K562 (cell line): ENCODE data around the gene RNPEPL1. TPM values are rescaled to one million over a fixed set of nuclear protein-coding genes. Genes with fewer than 3 reads are reported as not detected.

Experiments
- ATAC-seq: fragments of 200-7000 bp; cut with Tn5 transposase; 3 replicates; pipeline ENCODE4 v1.9.1; 2020; ENCODE audit warnings: moderate library complexity
- BruUV-seq: library from RNA; stranded (reverse); fragments of 400-500 nt; replicated peaks from 2 replicates; lab custom pipeline; 2021; lab: Mats Ljungman, UMichigan
- CTCF ChIA-PET: fragments of 300-600 bp; formaldehyde crosslinking; extraction: SDS; loops from one replicate; lab custom pipeline; 2021; ENCODE audit warnings: low intra/inter-chr PET ratio; lab: Yijun Ruan, JAX
- POLR2A ChIA-PET: fragments of 300-600, 350-650 bp; sonication (Branson Sonifier 250); formaldehyde crosslinking; extraction: SDS; loops from one replicate; lab custom pipeline; 2021; ENCODE audit warnings: antibody characterized with exemption, inconsistent platforms; lab: Yijun Ruan, JAX
- DNase-seq, 4 experiments: peaks; one replicate each; pipeline versions ENCODE4 v3.0.0 to v3.0.0-alpha.2; 2011 to 2018; ENCODE audit warnings: low spot score in 3 of 4, mixed read lengths in 3 of 4; ENCODE audit errors: extremely low read depth in 1 of 4
- FAIRE-seq: peaks from 2 replicates; lab custom pipeline; 2011; peaks lifted over from hg19 to GRCh38; lab: Jason Lieb, UNC
- H2AFZ ChIP-seq: 2 replicates; pipeline ENCODE4 v1.6.0; 2011; ENCODE audit warnings: low read depth, low read length, control low read depth, inconsistent platforms
- H3K27ac ChIP-seq: fragments of 200-600 bp; 3 replicates; pipeline ENCODE4 v1.8.0; 2011; ENCODE audit warnings: low read depth, mild to moderate bottlenecking, control low read depth, inconsistent platforms, low read length, moderate library complexity, mixed read lengths; ENCODE audit errors: extremely low read depth
- H3K27me3 ChIP-seq, 2 experiments: fragments of 300-600 bp in 1 of 2; 2 replicates in 1 of 2; 3 replicates in 1 of 2; pipeline versions ENCODE4 v1.6.0 to v1.8.0; 2011; ENCODE audit warnings: inconsistent platforms in 2 of 2, low read length in 2 of 2, mild to moderate bottlenecking in 1 of 2, mixed read lengths in 1 of 2, moderate library complexity in 1 of 2; ENCODE audit not compliant: control insufficient read depth in 2 of 2, insufficient read depth in 2 of 2
- H3K36me3 ChIP-seq: fragments of 300-600 bp; 3 replicates; pipeline ENCODE4 v1.8.0; 2011; ENCODE audit warnings: mild to moderate bottlenecking, low read length, inconsistent platforms; ENCODE audit not compliant: control insufficient read depth, insufficient read depth
- H3K4me1 ChIP-seq, 2 experiments: fragments of 200-600 bp in 1 of 2; replicated peaks in 1 of 2; 2 replicates in 1 of 2; 3 replicates in 1 of 2; pipeline versions ENCODE4 v1.5.1 to v1.8.0; 2011; ENCODE audit warnings: inconsistent platforms in 2 of 2, low read length in 2 of 2, mild to moderate bottlenecking in 1 of 2, mixed read lengths in 1 of 2, moderate library complexity in 1 of 2; ENCODE audit not compliant: control insufficient read depth in 2 of 2, insufficient read depth in 2 of 2
- H3K4me2 ChIP-seq: 2 replicates; pipeline ENCODE4 v1.6.1; 2011; ENCODE audit warnings: low read length, control low read depth, inconsistent platforms, mixed read lengths; ENCODE audit not compliant: insufficient read depth
- H3K4me3 ChIP-seq: fragments of 200-600 bp; sonication (generic), shearing (Covaris generic); 2 replicates; pipeline ENCODE4 v1.5.1; 2016; ENCODE audit warnings: control low read depth, inconsistent platforms
- H3K79me2 ChIP-seq: fragments of 200-600 bp; 3 replicates; pipeline ENCODE4 v1.8.0; 2011; ENCODE audit warnings: low read length, inconsistent platforms; ENCODE audit not compliant: control insufficient read depth, insufficient read depth
- H3K9ac ChIP-seq, 2 experiments: 2 replicates each; pipeline versions ENCODE4 v1.6.0 to v1.6.1; 2011; ENCODE audit warnings: low read depth in 2 of 2, low read length in 2 of 2, control low read depth in 1 of 2, inconsistent platforms in 1 of 2, mild to moderate bottlenecking in 1 of 2, mixed read lengths in 1 of 2; ENCODE audit not compliant: insufficient read depth in 1 of 2
- H3K9me1 ChIP-seq: one replicate; pipeline ENCODE4 v1.6.0; 2011; ENCODE audit warnings: inconsistent platforms, mild to moderate bottlenecking, low read length, moderate library complexity; ENCODE audit not compliant: control insufficient read depth, insufficient read depth
- H3K9me3 ChIP-seq: replicated peaks from 2 replicates; pipeline ENCODE4 v1.5.1; 2011; ENCODE audit warnings: low read depth, low read length, inconsistent platforms; ENCODE audit not compliant: control insufficient read depth, insufficient read depth
- H4K20me1 ChIP-seq: replicated peaks from 2 replicates; pipeline ENCODE4 v1.6.1; 2011; ENCODE audit warnings: low read length, inconsistent platforms, mixed read lengths; ENCODE audit not compliant: control insufficient read depth, insufficient read depth
- HMBOX1 ChIP-seq: sonication (generic); IDR thresholded peaks from 2 replicates; pipeline ENCODE4 v1.6.1; 2016
- LEF1 ChIP-seq: fragments of 450-650 bp; IDR thresholded peaks from 2 replicates; pipeline ENCODE4 v1.6.1; 2016; ENCODE audit warnings: mild to moderate bottlenecking
- MGA ChIP-seq: fragments of 450-650 bp; IDR thresholded peaks from 2 replicates; pipeline ENCODE4 v1.6.1; 2016; ENCODE audit warnings: mild to moderate bottlenecking, moderate library complexity
- PRDM10 ChIP-seq: fragments of 450-650 bp; IDR thresholded peaks from 2 replicates; pipeline ENCODE4 v1.6.1; 2018; ENCODE audit not compliant: partially characterized antibody
- WGBS: fragments of 100-300 bp; shearing (Covaris generic); methylation state at CpG from one replicate; pipeline ENCODE4 v1.1.6; 2016; ENCODE audit warnings: low coverage, mixed read lengths; ENCODE audit not compliant: insufficient coverage; ENCODE audit errors: missing lambda C conversion rate; 5-methylcytosine and 5-hydroxymethylcytosine counted together
- in situ Hi-C: fragments of 300-500 bp; cut with MboI; formaldehyde crosslinking; loops from 4 replicates; pipeline ENCODE4 v1.15.0; 2018; ENCODE audit warnings: inconsistent platforms, mixed read lengths
- intact Hi-C: fragments of 100-400 bp; cut with micrococcal nuclease; formaldehyde crosslinking; loops from 2 replicates; pipeline ENCODE4 v1.14.2; 2022
- polyA plus RNA-seq, 8 experiments: library from polyadenylated mRNA; depleted of rRNA in 4 of 8; stranded (reverse) in 5 of 8; unstranded in 3 of 8; fragments of >200 nt; fragmentation: Nextera tagmentation in 2 of 8; fragmentation: Illumina TruSeq in 1 of 8; extraction: Ambion mirVana in 2 of 8; extraction: Trizol in 1 of 8; gene quantifications; 2 replicates each; pipeline versions ENCODE4 v1.2.1 to v1.2.3, GENCODE V29; 2011 to 2014; ENCODE audit warnings: inconsistent platforms in 1 of 8, missing spikeins in 1 of 8
- total RNA-seq, 7 experiments: library from RNA; depleted of rRNA in 6 of 7; stranded (reverse); fragments of >200 nt in 6 of 7; fragmentation: Illumina TruSeq in 2 of 7; extraction: Trizol in 2 of 7; gene quantifications; 2 replicates each; pipeline versions ENCODE4 v1.2.1 to v1.2.3, GENCODE V29; 2011 to 2021; ENCODE audit warnings: low replicate concordance in 1 of 7

RNPEPL1 gene
- total and polyA plus RNA-seq, 9 of the 15 experiments (the other 6 are each of a cell fraction or from before 2014, with no cell fraction given) = 0.07 to 38.7 (median 5.6) TPM

GRCh38 chr2:240584486-240585031, 16.3 kb downstream of the RNPEPL1 start:
- peak; percentile 98 for FAIRE-seq
- no peaks in the 10 kb centered on the region; the same call in 1 of the 2 replicates for H4K20me1 ChIP-seq
- ATAC-seq = peak; percentile 82
- H3K79me2 ChIP-seq = peaks cover 65% of the 10 kb centered on the region
- WGBS = 15% methylated on average over 3 of the region's 4 CpGs
- H3K27me3 ChIP-seq = no peaks in the 10 kb centered on the region
- peak overlapping the region; percentile 93 for H3K4me2 ChIP-seq
- intact Hi-C loops = no loop called here
- no peak overlapping the region for H2AFZ ChIP-seq
- DNase-seq = peak in 3 of 4 experiments; percentile 25 to 90 (median 60)
- no TSS peak for BruUV-seq
- no peaks in the 10 kb centered on the region for H3K9me3 ChIP-seq
- peak overlapping the region; percentile 39 to 95; a peak in 3 of 4 replicates for H3K9ac ChIP-seq
- in situ Hi-C loops = no loop called here
- H3K36me3 ChIP-seq = peaks cover 10% of the 10 kb centered on the region; the same call in 2 of the 3 replicates
- ChIA-PET CTCF (no interaction called here), POLR2A (interaction anchor here (0.7 to 1.0 kb wide), 3 partner anchors 9 to 19 kb away, joined by 3 to 5 read pairs (median 4); no protein-coding TSS in a partner anchor)
- peaks cover 5% of the 10 kb centered on the region for H3K9me1 ChIP-seq
- H3K4me3 ChIP-seq = peak overlapping the region; percentile 92
- peaks cover 40 to 56% of the 10 kb centered on the region in 2 experiments for H3K4me1 ChIP-seq
- H3K27ac ChIP-seq = peak overlapping the region; percentile 77
- TF ChIP-seq HMBOX1 = peak; percentile 96
- peak; percentile 90 for TF ChIP-seq MGA
- peak; percentile 67 for TF ChIP-seq PRDM10
- TF ChIP-seq LEF1 = 0 out of 2 replicates have a peak, but pooled peaks have one; percentile 19
